Heart left ventricle (tissue), 16 donors: Measurements from ENCODE around the gene HSH2D. TPM values are rescaled to one million over a fixed set of nuclear protein-coding genes. Genes with fewer than 3 reads are reported as not detected.

ENCODE experiments used
- ATAC-seq, 4 donors: fragments of 200-7000 bp; cut with Tn5 transposase; one replicate each; pipeline ENCODE4 v1.9.1; 2020 to 2022; ENCODE audit warnings: moderate library complexity in 4 of 4, mild to moderate bottlenecking in 3 of 4, moderate number of reproducible peaks in 1 of 4
- DNase-seq, 5 donors: peaks; one replicate each; pipeline ENCODE4 v3.0.0-alpha.2; 2020
- H3K27ac ChIP-seq, 12 donors: fragments of 200-600 bp; sonication (generic) in 4 of 12; one replicate each; pipeline versions ENCODE4 v1.5.0 to v1.8.0; 2016 to 2022; ENCODE audit warnings: mild to moderate bottlenecking in 2 of 12
- H3K27me3 ChIP-seq, 9 donors: fragments of 200-600 bp; sonication (generic) in 2 of 9; one replicate each; pipeline versions ENCODE4 v1.5.1 to v1.8.0; 2016 to 2022; ENCODE audit warnings: mild to moderate bottlenecking in 3 of 9
- H3K36me3 ChIP-seq, 9 donors: fragments of 200-600 bp; sonication (generic) in 2 of 9; one replicate each; pipeline versions ENCODE4 v1.5.0 to v1.8.0; 2018 to 2022; ENCODE audit warnings: mild to moderate bottlenecking in 2 of 9
- H3K4me1 ChIP-seq, 12 donors: fragments of 200-600 bp; sonication (generic) in 4 of 12; one replicate each; pipeline versions ENCODE4 v1.5.0 to v1.8.0; 2016 to 2022; ENCODE audit warnings: mild to moderate bottlenecking in 3 of 12
- H3K4me3 ChIP-seq, 12 donors: fragments of 200-600 bp; sonication (generic) in 4 of 12; one replicate each; pipeline versions ENCODE4 v1.5.0 to v1.8.0; 2017 to 2022; ENCODE audit warnings: mild to moderate bottlenecking in 9 of 12, moderate library complexity in 4 of 12
- H3K9me3 ChIP-seq, 12 donors: fragments of 200-600 bp; sonication (generic) in 4 of 12; one replicate each; pipeline versions ENCODE4 v1.5.0 to v1.8.0; 2016 to 2022; ENCODE audit warnings: mild to moderate bottlenecking in 1 of 12
- POLR2A ChIP-seq, 2 donors: fragments of 450-650 bp; IDR thresholded peaks; one replicate each; pipeline ENCODE4 v1.6.1; 2017; ENCODE audit warnings: antibody characterized with exemption in 2 of 2, mild to moderate bottlenecking in 2 of 2, moderate library complexity in 2 of 2
- WGBS, 4 donors: extraction: QIAGEN DNeasy Blood & Tissue Kit in 2 of 4; methylation state at CpG; one replicate each; pipeline versions ENCODE4 v1.1.5 to v1.1.7; 2013 to 2018; 5-methylcytosine and 5-hydroxymethylcytosine counted together
- intact Hi-C, 10 donors: fragments of 100-400 bp; cut with DNase I; formaldehyde crosslinking; loops; one replicate each; pipeline versions ENCODE4 v1.11.1 to v1.14.2; 2022
- polyA plus RNA-seq, 2 donors: library from polyadenylated mRNA; stranded (reverse); fragments of 200-250 nt; gene quantifications; one replicate each; pipeline ENCODE4 v1.2.3, GENCODE V29; 2013
- total RNA-seq, 9 donors: library from RNA; depleted of rRNA in 2 of 9; stranded (reverse); fragments of >200 nt in 2 of 9; fragmentation: NEBNext Ultra II Directional in 3 of 9; extraction: Animal tissue kit (Norgen Biotek cat#: 25700) in 3 of 9; gene quantifications; one replicate each; pipeline versions ENCODE4 v1.1.0 to v1.2.4, GENCODE V29; 2016 to 2023
- TF ChIP-seq, protein P1 (sequence below), 12 donors: fragments of 200-600 bp; sonication (generic) in 4 of 12; IDR thresholded peaks; one replicate each; pipeline versions ENCODE4 v1.5.0 to v1.8.0; 2018 to 2022; ENCODE audit warnings: antibody characterized with exemption in 12 of 12, mild to moderate bottlenecking in 5 of 12
- donor health status: ischemic (EF 13 %, LVEDD 7.1; RV severe dilation, severe dysfunction).
- donor health status: healthy with polysubstance abuse.
- donor health status: DM: no; HTN: yes; CAD: no.
- donor health status: DM: no; HTN: no; CAD: no.
- donor health status: ischemic (EF 25% LVEDD 6.9; RV normal size, moderate dysfunction).
- donor health status: ischemic (EF 25% LVEDD 5.7; RV mildly dilated, moderate dysfunction).
- donor health status: healthy.
- donor health status: DM: yes; HTN: yes; CAD: no.
- donor health status: ischemic (EF 35%, LVEDD 5.7; RV mildly dilated, moderate dysfunction).
- donor health status: nonischemic (EF 11% LVEDD 7.7; RV severe dilation, severe dysfunction).
- donor health status: DM: yes; HTN: yes; CAD: no.
- donor health status: PGD.
- donor health status: ischemic (EF 29% LVEDD 5.4; RV normal size, mild dysfunction).
- donor health status: nonischemic (EF 23%, LVEDD 6.1; RV moderate dilation, normal function).

HSH2D gene
- total and polyA plus RNA-seq, 11 donors = 0.12 to 1.8 (median 0.30) TPM; not detected in 4

DNA sequence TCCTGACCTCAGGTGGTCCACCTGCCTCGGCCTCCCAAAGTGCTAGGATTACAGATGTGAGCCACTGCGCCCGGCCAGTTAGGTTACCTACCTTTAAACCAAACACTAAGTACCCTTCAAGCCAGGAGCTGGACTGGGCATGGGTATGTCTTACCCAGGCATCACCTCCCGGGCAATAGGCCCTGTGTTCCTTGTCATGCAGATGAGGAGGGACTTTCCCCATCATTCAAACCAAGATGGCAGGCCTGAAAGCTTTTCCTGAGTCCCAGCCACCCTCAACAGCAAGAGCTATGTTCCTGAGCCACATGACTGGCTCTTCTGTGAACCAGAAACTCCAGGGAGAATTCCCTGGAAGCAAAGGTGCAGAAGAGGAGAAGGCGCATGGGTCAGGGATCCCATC is 22.3 kb upstream of the HSH2D start:
- peaks cover 0 to 41% (median 0%) of the 10 kb centered on the region in 12 donors for H3K4me1 ChIP-seq
- DNase-seq (no peak), ATAC-seq (no peak)
- no peaks in the 10 kb centered on the region for H3K27me3 ChIP-seq
- H3K9me3 ChIP-seq = no peaks in the 10 kb centered on the region
- H3K27ac ChIP-seq = no peak overlapping the region
- H3K4me3 ChIP-seq = no peak overlapping the region
- TF ChIP-seq, protein P1, sequence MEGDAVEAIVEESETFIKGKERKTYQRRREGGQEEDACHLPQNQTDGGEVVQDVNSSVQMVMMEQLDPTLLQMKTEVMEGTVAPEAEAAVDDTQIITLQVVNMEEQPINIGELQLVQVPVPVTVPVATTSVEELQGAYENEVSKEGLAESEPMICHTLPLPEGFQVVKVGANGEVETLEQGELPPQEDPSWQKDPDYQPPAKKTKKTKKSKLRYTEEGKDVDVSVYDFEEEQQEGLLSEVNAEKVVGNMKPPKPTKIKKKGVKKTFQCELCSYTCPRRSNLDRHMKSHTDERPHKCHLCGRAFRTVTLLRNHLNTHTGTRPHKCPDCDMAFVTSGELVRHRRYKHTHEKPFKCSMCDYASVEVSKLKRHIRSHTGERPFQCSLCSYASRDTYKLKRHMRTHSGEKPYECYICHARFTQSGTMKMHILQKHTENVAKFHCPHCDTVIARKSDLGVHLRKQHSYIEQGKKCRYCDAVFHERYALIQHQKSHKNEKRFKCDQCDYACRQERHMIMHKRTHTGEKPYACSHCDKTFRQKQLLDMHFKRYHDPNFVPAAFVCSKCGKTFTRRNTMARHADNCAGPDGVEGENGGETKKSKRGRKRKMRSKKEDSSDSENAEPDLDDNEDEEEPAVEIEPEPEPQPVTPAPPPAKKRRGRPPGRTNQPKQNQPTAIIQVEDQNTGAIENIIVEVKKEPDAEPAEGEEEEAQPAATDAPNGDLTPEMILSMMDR (IDR thresholded peaks at IDR 0.05) = no peak
- no peak for TF ChIP-seq POLR2A (IDR thresholded peaks at IDR 0.05)
- intact Hi-C loops = no loop called here
- 86 to 97% (median 93%) methylated on average over 5 of the region's 5 CpGs for WGBS, 4 donors
- H3K36me3 ChIP-seq = peaks cover 4 to 87% (median 80%) of the 10 kb centered on the region in 9 donors

DNA sequence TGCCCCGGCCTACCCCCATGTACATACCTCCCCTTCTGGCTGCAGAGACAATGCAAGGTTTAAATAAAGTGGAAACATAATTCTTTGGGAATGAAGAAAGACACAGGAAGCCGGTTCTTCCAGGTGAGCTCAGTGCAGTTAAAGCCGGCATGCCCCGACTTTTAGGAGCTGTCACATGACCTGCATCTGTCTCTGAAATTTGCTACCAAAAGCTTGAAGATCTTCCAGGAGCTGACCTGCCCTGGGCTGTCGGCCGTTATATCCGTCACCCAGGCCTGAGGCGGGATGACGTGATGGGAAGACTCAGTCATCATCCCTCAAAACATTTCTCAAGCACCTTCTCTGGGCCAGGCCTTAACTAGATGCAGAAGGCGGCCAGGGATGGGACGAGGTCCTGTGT is 21.5 kb upstream of the HSH2D start:
- Histone ChIP-seq H3K9me3 (no peaks in the 10 kb centered on the region), H3K27me3 (no peaks in the 10 kb centered on the region), H3K4me3 (no peak overlapping the region), H3K4me1 (peaks cover 0 to 34% (median 0%) of the 10 kb centered on the region in 12 donors), H3K27ac (no peak overlapping the region), H3K36me3 (peaks cover 4 to 95% (median 87%) of the 10 kb centered on the region in 9 donors)
- no peak for TF ChIP-seq POLR2A (IDR thresholded peaks at IDR 0.05)
- TF ChIP-seq, protein P1 (IDR thresholded peaks at IDR 0.05) = no peak
- DNase-seq (no peak), ATAC-seq (no peak)
- intact Hi-C loops = no loop called here
- WGBS, 4 donors = 93 to 95% (median 94%) methylated on average over 11 of the region's 11 CpGs

DNA sequence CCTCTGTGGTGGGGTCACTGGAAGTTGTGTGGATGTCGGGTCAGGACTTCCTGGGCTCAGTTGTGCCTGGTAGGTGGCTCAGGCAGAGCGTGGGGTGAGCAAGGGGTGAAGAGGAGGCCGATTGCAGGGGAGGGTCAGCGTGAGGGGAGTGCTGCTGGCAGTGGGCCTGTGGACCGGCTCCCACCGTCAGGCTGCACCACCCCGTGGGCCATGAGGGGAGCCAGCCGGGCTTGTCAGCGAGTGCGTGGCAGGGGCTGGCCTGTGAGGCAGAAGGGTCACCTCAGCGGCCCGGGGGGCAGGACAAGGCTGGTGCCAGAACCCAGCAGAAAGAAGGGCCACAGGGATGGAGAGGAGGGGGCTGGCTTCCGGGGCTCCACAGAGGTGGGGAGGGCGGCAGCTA is 18.5 kb upstream of the HSH2D start:
- no peak overlapping the region for H3K27ac ChIP-seq
- H3K4me3 ChIP-seq = no peak overlapping the region
- ATAC-seq (no peak), DNase-seq (no peak)
- no peaks in the 10 kb centered on the region for H3K9me3 ChIP-seq
- no peak for TF ChIP-seq POLR2A (IDR thresholded peaks at IDR 0.05)
- TF ChIP-seq, protein P1 (IDR thresholded peaks at IDR 0.05) = no peak
- intact Hi-C loops = no loop called here
- peaks cover 0 to 5% (median 0%) of the 10 kb centered on the region in 12 donors for H3K4me1 ChIP-seq
- 88 to 94% (median 92%) methylated on average over 13 to 14 of the region's 14 CpGs for WGBS, 4 donors
- H3K36me3 ChIP-seq = peaks cover 2 to 100% (median 95%) of the 10 kb centered on the region in 9 donors
- H3K27me3 ChIP-seq = no peaks in the 10 kb centered on the region

DNA sequence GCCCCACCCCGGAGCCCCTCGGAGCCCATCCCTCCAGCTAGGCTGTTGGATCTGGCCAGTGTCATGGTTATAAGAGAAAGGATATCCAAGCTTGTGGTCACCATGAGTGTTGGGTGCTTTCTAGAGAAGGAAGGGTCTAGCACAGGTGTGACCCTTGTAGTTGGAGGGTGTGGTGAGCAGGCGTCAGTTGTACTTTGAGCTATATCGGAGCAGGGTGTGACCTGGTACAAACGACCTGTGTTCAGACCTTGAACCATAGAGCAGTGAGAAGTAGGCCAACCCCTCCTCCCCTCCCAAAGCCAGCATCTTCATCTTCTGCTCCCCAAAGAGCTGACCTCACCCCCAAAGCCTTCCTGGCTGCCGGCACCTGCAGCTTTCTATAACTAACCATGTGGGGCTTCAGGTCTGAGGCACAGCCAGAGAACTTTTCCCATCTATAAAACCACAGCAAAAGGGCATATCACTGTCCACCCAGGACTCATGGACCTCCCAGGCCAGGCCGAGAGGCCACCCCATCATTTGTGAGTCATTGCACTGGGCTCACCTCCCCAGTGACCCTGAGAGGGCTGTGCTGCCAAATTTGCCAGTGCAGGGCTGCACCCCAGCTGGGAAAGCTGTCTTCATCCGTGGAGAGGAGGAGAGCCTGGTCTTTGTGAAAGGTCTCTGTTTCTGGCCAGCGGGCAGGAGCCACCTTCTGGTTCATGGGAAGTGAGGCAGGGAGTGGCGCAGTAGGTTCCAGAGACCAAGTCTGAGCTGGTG is 17.6 kb upstream of the HSH2D start:
- H3K27me3 ChIP-seq = no peaks in the 10 kb centered on the region
- H3K9me3 ChIP-seq = no peaks in the 10 kb centered on the region
- no peak overlapping the region for H3K4me3 ChIP-seq
- intact Hi-C loops = no loop called here
- no peaks in the 10 kb centered on the region for H3K4me1 ChIP-seq
- ATAC-seq (no peak), DNase-seq (no peak)
- H3K27ac ChIP-seq = no peak overlapping the region
- TF ChIP-seq, protein P1 (IDR thresholded peaks at IDR 0.05) = no peak
- no peak for TF ChIP-seq POLR2A (IDR thresholded peaks at IDR 0.05)
- WGBS, 4 donors = 73 to 82% (median 81%) methylated on average over 8 to 10 of the region's 10 CpGs
- peaks cover 2 to 100% (median 94%) of the 10 kb centered on the region in 9 donors for H3K36me3 ChIP-seq
